Spleen (tissue), 11 donors: ENCODE data around the gene UBLCP1. TPM values are rescaled to one million over a fixed set of nuclear protein-coding genes. Genes with fewer than 3 reads are reported as not detected.

Experiments used
- DNase-seq: peaks from one replicate; pipeline ENCODE4 v3.0.0-alpha.2; 2020
- H3K27ac ChIP-seq, 8 donors: fragments of 200-600 bp; sonication (generic) in 7 of 8; 1 replicate in 4 of 8; 2 replicates in 4 of 8; pipeline versions ENCODE4 v1.5.0 to v1.8.0; 2016 to 2021; ENCODE audit warnings: inconsistent platforms in 4 of 8, mild to moderate bottlenecking in 4 of 8, moderate library complexity in 1 of 8
- H3K27me3 ChIP-seq, 7 donors: fragments of 200-600 bp; sonication (generic) in 6 of 7; replicated peaks in 1 of 7; 1 replicate in 4 of 7; 2 replicates in 3 of 7; pipeline versions ENCODE4 v1.5.0 to v1.8.0; 2016 to 2021; ENCODE audit warnings: inconsistent platforms in 3 of 7, mild to moderate bottlenecking in 1 of 7
- H3K36me3 ChIP-seq, 6 donors: fragments of 200-600 bp; sonication (generic) in 5 of 6; 1 replicate in 4 of 6; 2 replicates in 2 of 6; pipeline versions ENCODE4 v1.5.0 to v1.8.0; 2016 to 2021; ENCODE audit warnings: inconsistent platforms in 2 of 6
- H3K4me1 ChIP-seq, 6 donors: fragments of 200-600 bp; sonication (generic) in 5 of 6; 1 replicate in 3 of 6; 2 replicates in 3 of 6; pipeline versions ENCODE4 v1.5.0 to v1.8.0; 2016 to 2021; ENCODE audit warnings: inconsistent platforms in 3 of 6
- H3K4me3 ChIP-seq, 8 donors: fragments of 200-600 bp; sonication (generic) in 7 of 8; 1 replicate in 4 of 8; 2 replicates in 4 of 8; pipeline versions ENCODE4 v1.5.0 to v1.8.0; 2016 to 2021; ENCODE audit warnings: inconsistent platforms in 4 of 8, mild to moderate bottlenecking in 4 of 8, moderate library complexity in 2 of 8
- H3K9me3 ChIP-seq, 8 donors: fragments of 200-600 bp; sonication (generic) in 7 of 8; 1 replicate in 4 of 8; 2 replicates in 4 of 8; pipeline versions ENCODE4 v1.5.0 to v1.8.0; 2016 to 2021; ENCODE audit warnings: inconsistent platforms in 4 of 8
- POLR2A ChIP-seq, 3 donors: fragments of 450-650 bp; IDR thresholded peaks; one replicate each; pipeline ENCODE4 v1.5.1; 2017; ENCODE audit warnings: antibody characterized with exemption in 3 of 3, mild to moderate bottlenecking in 1 of 3
- POLR2AphosphoS5 ChIP-seq, 3 donors: sonication (generic); formaldehyde crosslinking; IDR thresholded peaks; one replicate each; pipeline ENCODE4 v1.5.1; 2017; ENCODE audit warnings: antibody characterized with exemption in 3 of 3
- WGBS, 5 donors: extraction: QIAGEN DNeasy Blood & Tissue Kit in 3 of 5; methylation state at CpG; one replicate each; pipeline versions ENCODE4 v1.1.5 to v1.1.7; 2013 to 2018; 5-methylcytosine and 5-hydroxymethylcytosine counted together
- intact Hi-C: fragments of 100-400 bp; cut with DNase I; formaldehyde crosslinking; loops from one replicate; pipeline ENCODE4 v1.15.0; 2023; ENCODE audit warnings: low total_unique reads
- polyA plus RNA-seq, 3 donors: library from polyadenylated mRNA; stranded (reverse); fragments of 200-250 nt; gene quantifications; one replicate each; pipeline ENCODE4 v1.2.1, GENCODE V29; 2013
- total RNA-seq, 7 donors: library from RNA; depleted of rRNA in 3 of 7; stranded (reverse); fragments of >200 nt in 3 of 7; fragmentation: NEBNext Ultra II Directional in 4 of 7; extraction: Animal tissue kit (Norgen Biotek cat#: 25700) in 4 of 7; gene quantifications; one replicate each; pipeline versions ENCODE4 v1.1.0 to v1.2.1, GENCODE V29; 2016 to 2021
- TF ChIP-seq, protein P1 (sequence below), 11 experiments: fragments of 200-600 bp in 7 of 11; fragments of 450-650 bp in 4 of 11; sonication (generic) in 4 of 11; IDR thresholded peaks in 8 of 11; conservative IDR thresholded peaks in 3 of 11; 1 replicate in 7 of 11; 2 replicates in 4 of 11; pipeline versions ENCODE4 v1.4.0 to v1.8.0; 2016 to 2021; ENCODE audit warnings: antibody characterized with exemption in 11 of 11, inconsistent platforms in 4 of 11, mild to moderate bottlenecking in 1 of 11
- donor health status: healthy with polysubstance abuse.
- donor health status: DM: no; HTN: no; CAD: no; lungs with moderate emphysema.
- donor health status: DM: no; HTN: no; CAD: no.
- donor health status: Bipolar disorder and iron deficiency.
- donor health status: healthy.
- donor health status: DM: no; HTN: no; CAD: no.
- donor health status: DM: yes; HTN: yes; CAD: no.

The UBLCP1 gene
- total and polyA plus RNA-seq, 10 donors, result 25.4 to 44.8 (median 29.9) TPM

DNA sequence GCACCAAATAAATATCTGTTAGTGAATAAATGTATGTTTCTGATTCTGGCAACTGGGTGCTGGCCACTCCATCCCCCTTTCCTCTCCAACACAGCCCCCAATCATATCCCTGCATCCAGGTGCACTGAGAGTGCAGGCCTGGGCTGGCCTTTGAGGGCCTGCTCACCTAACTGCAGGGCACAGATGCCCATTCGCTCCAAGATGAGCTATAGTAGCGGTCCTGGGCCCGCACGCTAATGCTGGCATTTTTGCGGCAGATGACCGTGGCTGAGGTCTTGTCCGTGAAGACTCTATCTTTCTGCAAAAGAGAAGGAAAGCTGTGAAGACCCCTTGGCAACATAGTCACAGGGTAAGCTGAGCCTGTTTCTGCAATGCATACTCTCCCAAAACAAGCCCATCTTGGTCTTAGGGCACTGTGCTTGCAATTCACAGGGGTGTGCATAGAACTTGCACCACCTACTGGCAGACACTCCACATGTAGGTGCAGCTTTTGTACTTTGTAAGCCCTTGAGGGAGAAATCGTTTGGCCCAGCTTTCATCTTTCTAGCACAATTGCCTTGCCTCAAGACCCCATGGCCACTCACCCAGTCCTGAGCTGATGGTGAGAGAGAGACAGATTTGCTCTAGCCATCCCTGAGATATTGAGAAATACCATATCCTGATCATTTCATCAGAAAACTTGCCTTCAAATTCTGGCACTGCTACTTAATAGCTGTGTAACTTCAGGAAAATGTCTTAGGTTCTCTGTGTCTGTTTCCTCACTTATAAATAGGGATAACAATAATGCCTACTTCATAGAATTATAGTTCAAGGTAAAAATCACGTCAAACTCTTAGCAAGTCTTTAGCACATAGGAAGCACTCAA is 53.7 kb downstream of the UBLCP1 start:
- no peak for DNase-seq
- Histone ChIP-seq H3K4me3 (no peak overlapping the region), H3K27ac (no peak overlapping the region), H3K4me1 (no peaks in the 10 kb centered on the region), H3K27me3 (peaks cover 0 to 12% (median 0%) of the 10 kb centered on the region in 7 donors), H3K9me3 (no peaks in the 10 kb centered on the region), H3K36me3 (no peaks in the 10 kb centered on the region)
- intact Hi-C loops, result no loop called here
- 79 to 85% (median 83%) methylated on average over 7 to 9 of the region's 9 CpGs for WGBS, 5 donors
- TF ChIP-seq POLR2A (IDR thresholded peaks at IDR 0.05), result no peak
- TF ChIP-seq, protein P1, sequence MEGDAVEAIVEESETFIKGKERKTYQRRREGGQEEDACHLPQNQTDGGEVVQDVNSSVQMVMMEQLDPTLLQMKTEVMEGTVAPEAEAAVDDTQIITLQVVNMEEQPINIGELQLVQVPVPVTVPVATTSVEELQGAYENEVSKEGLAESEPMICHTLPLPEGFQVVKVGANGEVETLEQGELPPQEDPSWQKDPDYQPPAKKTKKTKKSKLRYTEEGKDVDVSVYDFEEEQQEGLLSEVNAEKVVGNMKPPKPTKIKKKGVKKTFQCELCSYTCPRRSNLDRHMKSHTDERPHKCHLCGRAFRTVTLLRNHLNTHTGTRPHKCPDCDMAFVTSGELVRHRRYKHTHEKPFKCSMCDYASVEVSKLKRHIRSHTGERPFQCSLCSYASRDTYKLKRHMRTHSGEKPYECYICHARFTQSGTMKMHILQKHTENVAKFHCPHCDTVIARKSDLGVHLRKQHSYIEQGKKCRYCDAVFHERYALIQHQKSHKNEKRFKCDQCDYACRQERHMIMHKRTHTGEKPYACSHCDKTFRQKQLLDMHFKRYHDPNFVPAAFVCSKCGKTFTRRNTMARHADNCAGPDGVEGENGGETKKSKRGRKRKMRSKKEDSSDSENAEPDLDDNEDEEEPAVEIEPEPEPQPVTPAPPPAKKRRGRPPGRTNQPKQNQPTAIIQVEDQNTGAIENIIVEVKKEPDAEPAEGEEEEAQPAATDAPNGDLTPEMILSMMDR (IDR thresholded peaks at IDR 0.05 in 8 of 11, conservative IDR thresholded peaks at IDR 0.05 in 3 of 11), result peak in 9 of 11 experiments; percentile 20 to 56 (median 43)

DNA sequence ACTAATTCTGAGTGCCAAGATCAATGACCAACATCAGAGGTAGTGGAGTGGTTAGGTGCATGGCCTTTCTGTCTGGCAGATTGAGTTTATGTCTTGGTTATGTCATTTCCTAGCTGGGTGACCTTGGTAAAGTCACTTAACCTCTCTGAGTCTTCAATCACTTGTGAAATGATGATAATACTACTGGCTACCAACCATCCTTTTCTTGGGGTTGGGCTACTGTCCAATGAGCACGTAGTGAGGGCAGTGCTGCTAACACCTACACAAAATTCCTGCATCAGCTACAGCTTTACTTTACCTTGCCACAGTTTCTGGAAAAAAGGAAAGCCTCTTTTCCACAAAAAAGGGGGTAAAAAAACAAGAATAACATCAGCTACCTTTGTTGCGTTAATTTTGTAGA is 54.8 kb downstream of the UBLCP1 start:
- no peaks in the 10 kb centered on the region for H3K9me3 ChIP-seq
- no peak for DNase-seq
- no peaks in the 10 kb centered on the region for H3K36me3 ChIP-seq
- peaks cover 0 to 7% (median 0%) of the 10 kb centered on the region in 7 donors for H3K27me3 ChIP-seq
- intact Hi-C loops, result no loop called here
- no peaks in the 10 kb centered on the region for H3K4me1 ChIP-seq
- H3K4me3 ChIP-seq, result no peak overlapping the region
- WGBS, 5 donors, result 62 to 87% (median 72%) methylated on average over 2 of the region's 2 CpGs
- H3K27ac ChIP-seq, result no peak overlapping the region
- no peak for TF ChIP-seq POLR2AphosphoS5 (IDR thresholded peaks at IDR 0.05)
- TF ChIP-seq, protein P1 (IDR thresholded peaks at IDR 0.05 in 8 of 11, conservative IDR thresholded peaks at IDR 0.05 in 3 of 11), result no peak
- no peak for TF ChIP-seq POLR2A (IDR thresholded peaks at IDR 0.05)

DNA sequence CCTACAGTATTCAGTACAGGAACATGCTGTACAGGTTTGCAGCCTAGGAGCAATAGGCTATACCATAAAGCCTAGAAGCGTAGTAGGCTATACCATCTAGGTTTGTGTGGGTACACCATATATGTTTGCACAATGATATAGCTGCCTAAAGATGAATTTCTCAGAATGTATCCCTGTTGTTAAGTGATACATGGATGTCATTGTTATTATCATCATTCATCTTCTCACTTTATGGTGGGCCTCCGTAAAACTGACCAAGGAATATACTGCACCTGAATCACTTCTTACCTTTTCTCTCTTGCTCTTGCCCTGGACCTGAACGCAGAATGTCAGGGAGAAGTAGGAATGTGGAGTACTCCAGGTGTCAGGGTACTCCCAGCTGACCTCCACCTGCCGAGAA is 55.4 kb downstream of the UBLCP1 start:
- DNase-seq, result no peak
- Histone ChIP-seq H3K4me3 (no peak overlapping the region), H3K27me3 (peaks cover 0 to 7% (median 0%) of the 10 kb centered on the region in 7 donors), H3K36me3 (no peaks in the 10 kb centered on the region), H3K27ac (no peak overlapping the region), H3K9me3 (no peaks in the 10 kb centered on the region), H3K4me1 (no peaks in the 10 kb centered on the region)
- intact Hi-C loops, result no loop called here
- TF ChIP-seq, protein P1 (IDR thresholded peaks at IDR 0.05 in 8 of 11, conservative IDR thresholded peaks at IDR 0.05 in 3 of 11), result no peak
- TF ChIP-seq POLR2A (IDR thresholded peaks at IDR 0.05), result no peak
- TF ChIP-seq POLR2AphosphoS5 (IDR thresholded peaks at IDR 0.05), result no peak
- WGBS, 5 donors, result 88 to 94% (median 93%) methylated on average over 4 of the region's 4 CpGs

DNA sequence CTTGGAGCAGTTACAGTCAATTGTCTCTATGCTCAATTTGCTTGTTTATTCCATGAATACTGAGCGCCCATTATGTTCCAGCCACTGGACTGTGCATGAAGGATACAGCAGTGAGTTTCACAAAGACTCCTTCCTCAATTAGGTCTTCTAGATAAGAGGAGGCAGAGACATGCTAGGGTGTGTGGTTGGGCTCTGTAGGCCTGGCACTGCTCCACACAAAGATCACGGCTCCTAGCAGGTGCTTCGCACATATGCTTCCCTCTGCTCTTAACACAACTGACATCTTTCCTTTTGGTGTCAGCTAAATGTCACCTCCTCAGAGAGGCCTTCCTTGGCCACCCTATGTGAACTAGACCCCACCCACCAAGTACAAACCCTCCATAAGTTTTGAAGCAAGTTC is 56.3 kb downstream of the UBLCP1 start:
- no peak for TF ChIP-seq POLR2AphosphoS5 (IDR thresholded peaks at IDR 0.05)
- TF ChIP-seq, protein P1 (IDR thresholded peaks at IDR 0.05 in 8 of 11, conservative IDR thresholded peaks at IDR 0.05 in 3 of 11), result no peak
- TF ChIP-seq POLR2A (IDR thresholded peaks at IDR 0.05), result no peak
- Histone ChIP-seq H3K4me1 (no peaks in the 10 kb centered on the region), H3K9me3 (no peaks in the 10 kb centered on the region), H3K4me3 (no peak overlapping the region), H3K36me3 (no peaks in the 10 kb centered on the region), H3K27ac (no peak overlapping the region), H3K27me3 (no peaks in the 10 kb centered on the region)
- DNase-seq, result no peak
- intact Hi-C loops, result no loop called here
- WGBS, 5 donors, result 66 to 80% (median 76%) methylated on average over 3 of the region's 3 CpGs
